NK-92 treated with Interleukin-12 subunit alpha and Interleukin-12 subunit beta, amount 100 ng/mL, for 24 hours (cell line): ENCODE measurements around the gene NAGA.

ENCODE experiments used
- DNase-seq: peaks from one replicate; lab custom pipeline; 2025; lab: John Stamatoyannopoulos, UW

NAGA gene

GRCh38 chr22:42039271-42039670, 31.3 kb downstream of the NAGA start:
- DNase-seq = no peak

DNA sequence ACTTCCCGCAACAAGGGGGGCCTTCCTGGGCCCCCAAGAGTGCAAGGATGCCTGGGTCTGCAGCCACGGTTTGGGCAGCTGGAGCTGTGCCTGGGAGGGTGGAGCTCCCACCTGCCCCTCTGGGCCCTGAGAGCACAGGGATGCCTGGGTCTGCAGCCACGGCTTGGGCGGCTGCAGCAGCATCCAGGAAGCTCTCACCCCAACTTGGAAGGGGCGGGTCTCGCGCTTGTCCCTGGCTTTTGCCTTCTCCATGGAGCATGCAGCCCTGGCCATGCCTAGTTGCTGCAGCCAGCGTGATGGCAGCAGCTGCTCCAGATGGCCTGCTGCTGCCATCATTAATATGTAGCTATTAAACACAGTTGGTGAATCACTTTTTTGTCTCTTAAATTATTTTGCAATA, 35.4 kb downstream of the NAGA start:
- DNase-seq = no peak

DNA sequence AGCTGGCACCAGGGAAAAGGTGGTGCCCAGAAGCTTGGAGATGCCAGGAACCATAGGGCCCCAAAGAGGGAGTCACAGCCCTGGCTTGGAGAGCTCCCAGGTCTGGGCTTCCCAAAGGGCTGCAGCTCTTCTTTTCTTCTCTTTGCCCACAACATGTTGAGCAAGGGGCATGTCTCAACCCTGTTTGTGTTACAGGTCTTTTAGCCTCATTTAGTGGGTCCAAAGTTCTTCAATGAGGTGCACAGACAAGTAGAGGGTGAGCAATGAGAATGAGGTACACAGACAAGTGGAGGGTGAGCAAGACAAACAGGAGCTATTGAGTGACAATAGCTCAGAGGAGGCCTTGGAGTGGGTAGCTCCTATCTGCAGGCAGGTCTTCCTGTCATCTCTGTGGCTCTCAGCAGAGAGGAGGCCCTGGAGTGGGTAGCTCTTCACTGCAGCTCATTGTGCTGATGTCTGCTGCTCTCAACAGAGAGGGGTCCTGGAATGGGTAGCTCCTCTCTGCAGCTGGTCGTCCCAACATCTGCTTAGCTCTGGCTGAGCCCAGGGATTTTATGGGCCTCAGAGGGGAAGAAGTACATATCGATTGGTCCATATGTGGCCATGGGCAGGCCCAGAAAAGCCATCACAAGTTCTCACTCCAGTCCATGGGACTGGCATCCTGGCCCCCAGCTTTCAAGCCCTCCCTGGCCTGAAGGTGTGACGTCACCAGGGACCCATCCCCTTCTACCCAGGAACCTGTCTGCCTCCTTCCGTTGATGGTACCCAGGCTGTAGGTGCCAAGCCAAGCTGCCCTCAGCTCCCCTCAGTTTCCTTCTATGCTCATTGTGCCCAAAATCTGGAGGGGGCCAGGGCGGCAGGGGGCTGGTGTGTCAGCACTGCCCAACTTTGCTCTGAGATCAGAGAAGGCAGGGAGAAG, 37.1 kb downstream of the NAGA start:
- no peak for DNase-seq

- DNase-seq = no peak
These were observed 43.9 kb downstream of the NAGA start for GRCh38 chr22:42026705-42027104.

DNA sequence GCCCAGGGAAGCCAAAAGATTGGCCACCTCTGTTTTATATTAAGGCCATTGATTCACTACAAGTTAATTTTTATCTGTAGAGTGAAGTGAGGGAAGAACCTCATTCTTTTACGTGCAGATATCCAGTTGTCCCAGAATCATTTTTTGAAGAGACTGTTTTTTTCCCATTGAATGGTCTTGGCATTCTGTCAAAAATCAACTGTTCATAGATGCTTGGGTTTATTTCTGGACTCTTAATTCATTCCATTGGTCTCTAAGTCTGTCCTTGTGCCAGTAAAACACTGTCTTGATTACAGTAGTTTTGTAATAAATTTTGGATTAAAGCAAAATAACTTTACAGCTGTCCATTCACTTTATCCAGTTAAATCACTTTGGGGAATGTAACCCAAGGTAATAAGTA, 45.2 kb downstream of the NAGA start:
- no peak for DNase-seq

DNA sequence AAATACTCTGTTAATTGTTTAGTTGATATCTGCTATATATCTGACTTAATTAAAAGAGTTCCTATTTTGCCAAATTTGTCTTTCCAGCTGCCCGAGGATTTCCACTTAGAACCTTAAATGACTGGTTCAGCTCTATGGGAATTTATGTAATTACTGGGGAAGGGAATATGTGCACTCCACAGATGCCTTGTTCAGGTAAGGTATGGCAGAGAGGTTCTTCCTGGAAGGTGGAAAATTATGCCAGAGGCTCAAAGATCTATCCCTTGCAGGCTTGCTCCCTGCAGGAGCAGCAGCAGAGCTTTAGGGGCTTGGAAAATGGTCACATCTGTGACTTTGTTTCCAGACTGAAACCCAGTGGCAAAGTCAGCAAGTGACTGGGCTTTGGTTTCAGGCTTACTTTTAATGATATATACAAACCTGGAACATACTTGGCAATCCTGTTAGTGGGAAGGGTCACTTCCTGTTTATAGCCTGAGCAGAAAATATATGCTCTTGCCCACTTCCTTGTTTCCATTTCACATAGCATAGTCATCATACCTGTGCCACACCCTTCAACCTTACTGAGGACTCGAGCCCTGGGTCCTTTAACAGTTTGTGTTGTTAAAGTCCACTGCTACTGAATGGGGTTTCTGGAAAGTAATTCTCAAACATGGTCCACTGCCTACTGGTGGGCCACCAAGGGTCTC, 48.3 kb downstream of the NAGA start:
- no peak for DNase-seq

GRCh38 chr22:42021571-42021970, 49.0 kb downstream of the NAGA start:
- no peak for DNase-seq

GRCh38 chr22:42018224-42018623, 52.4 kb downstream of the NAGA start:
- DNase-seq = no peak

DNA sequence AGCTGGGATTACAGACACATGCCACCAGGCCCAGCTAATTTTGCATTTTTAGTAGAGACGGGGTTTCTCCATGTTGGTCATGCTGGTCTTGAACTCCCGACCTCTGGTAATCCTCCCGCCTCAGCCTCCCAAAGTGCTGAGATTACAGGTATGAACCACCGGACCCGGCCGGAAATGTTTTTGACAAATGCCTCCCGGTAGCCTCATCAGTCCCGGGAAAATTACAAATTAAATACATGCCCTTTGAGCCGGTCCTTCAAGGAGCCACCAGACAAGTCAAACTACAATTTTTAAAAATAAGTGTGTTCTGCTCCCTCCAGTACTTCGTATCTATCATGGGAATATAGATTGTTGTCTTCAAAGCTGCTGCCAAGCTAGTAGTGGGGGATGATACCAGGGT, 54.5 kb downstream of the NAGA start:
- DNase-seq = no peak

GRCh38 chr22:42013385-42013784, 57.2 kb downstream of the NAGA start:
- DNase-seq = no peak

- no peak for DNase-seq
These were observed 59.8 kb downstream of the NAGA start for GRCh38 chr22:42010778-42011177.
